BLaER1 (cell line): ENCODE measurements around the gene THYN1.

ENCODE experiments used
- H3K27ac ChIP-seq: shearing (Covaris generic); formaldehyde crosslinking; 2 replicates; pipeline ENCODE4 v1.8.1; 2022
- H3K27me3 ChIP-seq: shearing (Covaris generic); formaldehyde crosslinking; 2 replicates; pipeline ENCODE4 v1.8.1; 2022
- H3K36me3 ChIP-seq: shearing (Covaris generic); formaldehyde crosslinking; 2 replicates; pipeline ENCODE4 v1.8.1; 2022
- H3K4me1 ChIP-seq: shearing (Covaris generic); formaldehyde crosslinking; 2 replicates; pipeline ENCODE4 v1.8.1; 2022
- H3K4me2 ChIP-seq: shearing (Covaris generic); formaldehyde crosslinking; 2 replicates; pipeline ENCODE4 v1.8.1; 2022
- H3K4me3 ChIP-seq: shearing (Covaris generic); formaldehyde crosslinking; 2 replicates; pipeline ENCODE4 v1.8.1; 2022
- H3K9ac ChIP-seq: shearing (Covaris generic); formaldehyde crosslinking; 2 replicates; pipeline ENCODE4 v1.8.1; 2022
- H3K9me3 ChIP-seq: shearing (Covaris generic); formaldehyde crosslinking; 2 replicates; pipeline ENCODE4 v1.8.1; 2022
- H4K20me1 ChIP-seq: shearing (Covaris generic); formaldehyde crosslinking; 2 replicates; pipeline ENCODE4 v1.8.1; 2022
- Cebpa-rat ChIP-seq: shearing (Covaris generic); IDR thresholded peaks from 2 replicates; pipeline ENCODE4 v1.8.1; 2022

Gene THYN1

GRCh38 chr11:134275534-134276395 is 22.6 kb upstream of the THYN1 start, which contains the start of gene GLB1L3:
GLB1L3 (plus strand) TSS chr11:134276379; CDS start chr11:134276741, 362 bp downstream.
- H3K27ac ChIP-seq: no peak within 1 kb of the TSS
- peaks cover 83% of the 10 kb centered on the region for H3K27me3 ChIP-seq

GRCh38 chr11:134275188-134275533 is 22.0 kb upstream of the THYN1 start:
- peaks cover 7% of the 10 kb centered on the region for H3K9me3 ChIP-seq
- H3K27ac ChIP-seq: no peak overlapping the region
- H3K4me1 ChIP-seq: peaks cover 45% of the 10 kb centered on the region
- H3K36me3 ChIP-seq: no peaks in the 10 kb centered on the region
- H3K4me3 ChIP-seq: no peak overlapping the region; the same call in 1 of the 2 replicates
- H3K27me3 ChIP-seq: peaks cover 83% of the 10 kb centered on the region
- peaks cover 54% of the 10 kb centered on the region for H4K20me1 ChIP-seq
- TF ChIP-seq Cebpa-rat: no peak
- H3K9ac ChIP-seq: no peak overlapping the region
- H3K4me2 ChIP-seq: peak overlapping the region; percentile 93

More at GRCh38 chr11:134275534-134276395, 22.6 kb upstream of the THYN1 start, which contains the start of gene GLB1L3:
- H3K9ac ChIP-seq: no peak within 1 kb of the TSS
- H4K20me1 ChIP-seq: peaks cover 54% of the 10 kb centered on the region
- no peaks in the 10 kb centered on the region for H3K36me3 ChIP-seq
- H3K4me1 ChIP-seq: peaks cover 40% of the 10 kb centered on the region
- H3K9me3 ChIP-seq: peaks cover 7% of the 10 kb centered on the region
- H3K4me3 ChIP-seq: peak within 1 kb of the TSS; percentile 67
- no peak for TF ChIP-seq Cebpa-rat
- peak within 1 kb of the TSS; percentile 93 for H3K4me2 ChIP-seq

GRCh38 chr11:134273317-134273712 is 20.2 kb upstream of the THYN1 start:
- H3K9ac ChIP-seq: no peak overlapping the region
- H3K4me3 ChIP-seq: no peak overlapping the region
- peaks cover 53% of the 10 kb centered on the region for H4K20me1 ChIP-seq
- H3K4me1 ChIP-seq: peaks cover 51% of the 10 kb centered on the region
- H3K4me2 ChIP-seq: no peak overlapping the region
- no peak overlapping the region for H3K27ac ChIP-seq
- no peak for TF ChIP-seq Cebpa-rat
- no peaks in the 10 kb centered on the region for H3K36me3 ChIP-seq
- peaks cover 71% of the 10 kb centered on the region for H3K27me3 ChIP-seq
- peaks cover 3% of the 10 kb centered on the region for H3K9me3 ChIP-seq

GRCh38 chr11:134272381-134273316 is 19.5 kb upstream of the THYN1 start:
- H3K27me3 ChIP-seq: peaks cover 69% of the 10 kb centered on the region
- no peak for TF ChIP-seq Cebpa-rat
- no peak overlapping the region for H3K27ac ChIP-seq
- no peak overlapping the region for H3K4me2 ChIP-seq
- H3K4me3 ChIP-seq: no peak overlapping the region
- H3K4me1 ChIP-seq: peaks cover 45% of the 10 kb centered on the region
- no peaks in the 10 kb centered on the region for H3K36me3 ChIP-seq
- no peaks in the 10 kb centered on the region for H3K9me3 ChIP-seq
- H4K20me1 ChIP-seq: peaks cover 47% of the 10 kb centered on the region
- H3K9ac ChIP-seq: no peak overlapping the region

GRCh38 chr11:134271978-134272377 is 18.8 kb upstream of the THYN1 start:
- H4K20me1 ChIP-seq: peaks cover 40% of the 10 kb centered on the region
- H3K4me1 ChIP-seq: peaks cover 38% of the 10 kb centered on the region
- no peak overlapping the region for H3K9ac ChIP-seq
- no peak overlapping the region for H3K27ac ChIP-seq
- H3K36me3 ChIP-seq: no peaks in the 10 kb centered on the region
- no peak overlapping the region for H3K4me3 ChIP-seq
- no peaks in the 10 kb centered on the region for H3K9me3 ChIP-seq
- no peak overlapping the region for H3K4me2 ChIP-seq
- TF ChIP-seq Cebpa-rat: no peak
- H3K27me3 ChIP-seq: peaks cover 62% of the 10 kb centered on the region

- Histone ChIP-seq H4K20me1 (peaks cover 23% of the 10 kb centered on the region), H3K27ac (no peak overlapping the region), H3K4me3 (no peak overlapping the region), H3K4me2 (peak overlapping the region; percentile 53), H3K4me1 (peaks cover 21% of the 10 kb centered on the region), H3K9ac (no peak overlapping the region), H3K27me3 (peaks cover 45% of the 10 kb centered on the region), H3K9me3 (no peaks in the 10 kb centered on the region), H3K36me3 (no peaks in the 10 kb centered on the region; the same call in 1 of the 2 replicates)
- no peak for TF ChIP-seq Cebpa-rat
Measured at GRCh38 chr11:134270250-134270714, 17.1 kb upstream of the THYN1 start.

- Histone ChIP-seq H3K4me1 (peaks cover 16% of the 10 kb centered on the region), H3K36me3 (peaks cover 13% of the 10 kb centered on the region; the same call in 1 of the 2 replicates), H3K27me3 (peaks cover 22% of the 10 kb centered on the region), H3K9me3 (no peaks in the 10 kb centered on the region), H3K4me2 (no peak overlapping the region), H4K20me1 (peaks cover 4% of the 10 kb centered on the region; the same call in 1 of the 2 replicates), H3K4me3 (no peak overlapping the region), H3K9ac (no peak overlapping the region), H3K27ac (no peak overlapping the region)
- no peak for TF ChIP-seq Cebpa-rat
Measured at GRCh38 chr11:134267966-134268365, 14.8 kb upstream of the THYN1 start.

- Histone ChIP-seq H3K4me1 (peaks cover 11% of the 10 kb centered on the region), H4K20me1 (no peaks in the 10 kb centered on the region), H3K27ac (no peak overlapping the region), H3K36me3 (peaks cover 18% of the 10 kb centered on the region; the same call in 1 of the 2 replicates), H3K9ac (no peak overlapping the region), H3K4me3 (no peak overlapping the region), H3K4me2 (no peak overlapping the region), H3K27me3 (peaks cover 17% of the 10 kb centered on the region), H3K9me3 (no peaks in the 10 kb centered on the region)
- no peak for TF ChIP-seq Cebpa-rat
Measured at GRCh38 chr11:134267461-134267860, 14.3 kb upstream of the THYN1 start.

GRCh38 chr11:134266841-134267251 is 13.7 kb upstream of the THYN1 start:
- Histone ChIP-seq H3K27me3 (peaks cover 11% of the 10 kb centered on the region), H3K27ac (no peak overlapping the region), H3K36me3 (peaks cover 24% of the 10 kb centered on the region), H3K4me1 (peaks cover 16% of the 10 kb centered on the region), H3K9me3 (no peaks in the 10 kb centered on the region), H3K4me2 (no peak overlapping the region), H3K4me3 (no peak overlapping the region), H3K9ac (no peak overlapping the region), H4K20me1 (no peaks in the 10 kb centered on the region)
- TF ChIP-seq Cebpa-rat: no peak
